Measurements from ENCODE around the gene GPM6B.

The GPM6B gene

DNA sequence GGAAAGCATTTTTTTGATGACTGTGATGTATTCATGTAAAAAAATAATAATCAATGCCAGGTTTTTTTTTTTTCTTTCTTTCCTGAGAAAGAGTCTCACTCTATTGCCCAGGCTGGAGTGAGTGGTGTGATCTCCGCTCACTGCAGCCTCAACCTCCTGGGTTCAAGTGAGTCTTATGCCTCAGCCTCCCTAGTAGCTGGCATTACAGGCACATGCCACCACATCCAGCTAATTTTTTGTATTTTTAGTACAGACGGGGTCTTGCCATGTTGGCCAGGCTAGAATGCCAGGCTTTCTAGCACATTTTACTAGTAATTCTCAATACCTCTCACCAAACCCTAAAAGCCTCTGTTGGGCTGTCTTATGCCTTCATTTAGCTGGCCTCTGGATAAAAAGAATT is 25.7 kb downstream of the GPM6B start:
- H3K4me3 ChIP-seq (replicated peaks; ENCODE audit: low read depth, low read length) = no peak overlapping the region
- DNase-seq (ENCODE audit: extremely low read depth, low read depth) = no peak
- TF ChIP-seq, protein P1, sequence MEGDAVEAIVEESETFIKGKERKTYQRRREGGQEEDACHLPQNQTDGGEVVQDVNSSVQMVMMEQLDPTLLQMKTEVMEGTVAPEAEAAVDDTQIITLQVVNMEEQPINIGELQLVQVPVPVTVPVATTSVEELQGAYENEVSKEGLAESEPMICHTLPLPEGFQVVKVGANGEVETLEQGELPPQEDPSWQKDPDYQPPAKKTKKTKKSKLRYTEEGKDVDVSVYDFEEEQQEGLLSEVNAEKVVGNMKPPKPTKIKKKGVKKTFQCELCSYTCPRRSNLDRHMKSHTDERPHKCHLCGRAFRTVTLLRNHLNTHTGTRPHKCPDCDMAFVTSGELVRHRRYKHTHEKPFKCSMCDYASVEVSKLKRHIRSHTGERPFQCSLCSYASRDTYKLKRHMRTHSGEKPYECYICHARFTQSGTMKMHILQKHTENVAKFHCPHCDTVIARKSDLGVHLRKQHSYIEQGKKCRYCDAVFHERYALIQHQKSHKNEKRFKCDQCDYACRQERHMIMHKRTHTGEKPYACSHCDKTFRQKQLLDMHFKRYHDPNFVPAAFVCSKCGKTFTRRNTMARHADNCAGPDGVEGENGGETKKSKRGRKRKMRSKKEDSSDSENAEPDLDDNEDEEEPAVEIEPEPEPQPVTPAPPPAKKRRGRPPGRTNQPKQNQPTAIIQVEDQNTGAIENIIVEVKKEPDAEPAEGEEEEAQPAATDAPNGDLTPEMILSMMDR (IDR thresholded peaks at IDR 0.05; ENCODE audit: low read depth, low read length, missing control alignments) = no peak

DNA sequence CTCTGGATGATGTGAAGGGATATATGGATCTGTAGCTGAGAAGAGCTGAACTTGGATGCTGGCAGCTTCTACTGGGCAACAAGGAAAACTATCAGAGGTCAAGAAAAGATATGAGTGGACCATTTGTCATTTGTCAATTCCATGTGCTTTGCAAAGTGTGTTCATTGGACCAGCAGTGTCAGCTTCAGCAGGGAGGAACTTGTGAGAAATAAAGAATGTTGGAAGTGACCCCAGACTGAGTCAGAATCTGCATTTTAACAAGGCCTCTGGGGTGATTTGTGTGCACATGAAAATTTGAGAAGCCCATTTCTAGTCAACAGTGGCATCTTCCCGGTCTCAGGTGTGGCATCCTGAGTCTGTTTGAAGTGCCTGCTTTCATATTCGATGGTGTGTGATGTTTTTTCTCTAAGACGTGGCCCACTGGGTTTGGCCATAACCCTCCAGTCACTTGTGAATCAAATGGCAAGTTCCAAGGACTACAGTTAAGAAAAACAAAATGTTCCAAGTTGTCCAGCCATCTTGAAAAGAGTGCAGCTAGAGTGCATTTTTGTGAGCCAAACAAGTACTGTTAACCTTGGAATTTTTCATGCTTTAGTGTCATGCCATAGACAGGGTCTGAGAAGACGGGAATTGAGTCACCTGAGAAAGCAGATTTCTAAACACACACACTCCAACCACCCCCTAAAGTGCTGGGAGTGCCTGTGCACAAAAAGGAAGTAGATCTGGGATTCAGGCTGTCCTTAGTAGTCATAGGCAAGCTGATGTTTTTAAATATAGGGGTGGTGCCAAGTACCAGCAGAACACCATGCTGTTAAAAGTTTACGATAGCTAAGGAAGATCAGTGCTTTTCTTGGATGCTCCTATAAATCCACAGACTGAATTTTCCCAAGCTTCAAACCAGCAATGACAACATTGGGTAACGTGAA is 26.4 kb downstream of the GPM6B start:
- TF ChIP-seq, protein P1 (IDR thresholded peaks at IDR 0.05; ENCODE audit: low read depth, low read length, missing control alignments) = no peak
- no peak overlapping the region for H3K4me3 ChIP-seq (replicated peaks; ENCODE audit: low read depth, low read length)
- no peak for DNase-seq (ENCODE audit: extremely low read depth, low read depth)

DNA sequence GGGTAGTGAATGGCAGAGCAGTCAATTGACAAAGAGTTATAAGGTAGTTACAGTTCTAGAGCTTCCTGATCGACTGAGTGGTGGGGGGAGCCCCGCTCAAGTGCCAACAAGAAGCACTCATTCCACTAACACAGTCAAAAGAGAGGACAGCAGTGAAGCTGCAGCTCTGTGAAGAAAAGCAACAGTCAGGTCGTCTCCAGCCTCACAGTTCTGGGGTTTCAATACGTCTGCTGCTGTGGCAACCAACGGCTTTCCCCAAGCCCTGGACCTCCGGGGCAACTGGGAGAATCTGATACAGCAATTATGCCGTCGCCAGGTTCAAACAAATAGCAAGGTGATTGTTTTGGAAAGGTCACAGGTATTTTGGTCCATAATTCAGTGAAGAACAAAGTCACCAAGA is 30.8 kb downstream of the GPM6B start:
- TF ChIP-seq, protein P1 (IDR thresholded peaks at IDR 0.05; ENCODE audit: low read depth, low read length, missing control alignments) = no peak
- no peak overlapping the region for H3K4me3 ChIP-seq (replicated peaks; ENCODE audit: low read depth, low read length)
- DNase-seq (ENCODE audit: extremely low read depth, low read depth) = no peak

DNA sequence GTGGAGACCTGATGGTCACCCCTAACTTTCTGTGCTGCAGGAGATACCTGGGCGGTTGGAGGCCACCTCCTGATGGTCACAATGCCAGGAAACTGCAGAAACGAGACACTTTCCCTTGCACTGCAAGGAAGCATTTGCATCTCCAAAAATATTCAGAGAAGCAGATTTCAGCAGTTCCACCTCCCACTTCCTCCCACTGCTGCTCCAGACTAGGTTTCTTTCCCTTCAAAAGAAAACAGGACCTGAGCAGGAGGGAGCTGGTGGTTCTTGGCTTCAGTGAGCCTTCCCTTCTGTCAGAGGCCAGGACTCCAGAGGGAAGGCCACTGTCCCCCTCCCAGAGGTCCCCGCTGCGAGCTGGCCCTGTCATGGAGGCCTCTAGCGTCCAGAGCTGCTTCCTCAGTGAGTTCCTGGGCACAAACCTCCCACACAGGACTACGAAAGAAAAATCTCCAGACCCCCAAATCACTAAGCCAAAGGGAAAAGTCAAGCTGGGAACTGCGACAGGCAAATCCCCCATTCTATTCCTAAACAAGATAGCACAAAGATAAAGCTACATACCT is 35.9 kb downstream of the GPM6B start:
- DNase-seq (ENCODE audit: extremely low read depth, low read depth) = no peak
- H3K4me3 ChIP-seq (replicated peaks; ENCODE audit: low read depth, low read length) = no peak overlapping the region
- TF ChIP-seq, protein P1 (IDR thresholded peaks at IDR 0.05; ENCODE audit: low read depth, low read length, missing control alignments) = no peak

DNA sequence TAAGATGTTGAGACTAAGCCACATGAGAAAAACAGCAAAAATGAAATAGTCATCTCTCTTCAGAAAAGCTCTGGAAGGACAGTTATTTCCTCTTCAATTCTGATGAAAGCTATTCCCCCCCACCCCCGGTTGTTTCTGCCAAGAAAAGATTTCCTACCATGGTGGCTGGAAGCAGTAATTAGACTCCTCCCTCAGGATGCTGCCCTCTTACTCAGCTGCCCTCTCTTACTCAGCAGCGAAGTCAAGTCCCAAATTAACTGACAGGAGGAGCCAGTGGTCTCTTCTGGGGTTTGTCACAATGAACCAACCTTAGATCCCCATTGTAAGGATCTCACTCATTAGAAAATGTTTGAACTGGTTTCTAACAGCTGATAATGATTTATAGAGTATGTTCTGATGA is 38.0 kb downstream of the GPM6B start:
- peak; percentile 16 for DNase-seq (ENCODE audit: extremely low read depth, low read depth)
- no peak overlapping the region for H3K4me3 ChIP-seq (replicated peaks; ENCODE audit: low read depth, low read length)
- TF ChIP-seq, protein P1 (IDR thresholded peaks at IDR 0.05; ENCODE audit: low read depth, low read length, missing control alignments) = no peak

DNA sequence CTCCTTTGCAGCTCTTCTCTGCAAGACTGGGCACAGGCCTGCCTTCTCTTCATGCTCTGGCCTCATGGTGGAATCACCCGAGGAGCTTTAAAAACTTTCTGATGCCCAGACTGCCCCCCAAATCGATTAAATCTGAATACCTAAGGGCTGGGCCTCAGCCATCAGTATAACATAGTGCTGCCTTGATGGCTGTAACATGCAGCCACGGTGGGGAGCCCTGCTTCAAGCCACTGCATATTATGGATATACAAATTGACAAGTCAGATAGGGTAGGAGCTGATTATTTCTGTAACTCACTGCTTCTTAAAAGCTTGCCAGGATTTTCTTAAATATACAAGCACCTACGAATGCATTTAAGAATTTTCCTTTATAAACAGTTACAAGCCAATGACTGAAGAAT is 40.5 kb downstream of the GPM6B start:
- TF ChIP-seq, protein P1 (IDR thresholded peaks at IDR 0.05; ENCODE audit: low read depth, low read length, missing control alignments) = no peak
- no peak overlapping the region for H3K4me3 ChIP-seq (replicated peaks; ENCODE audit: low read depth, low read length)
- no peak for DNase-seq (ENCODE audit: extremely low read depth, low read depth)

All from HFF-Myc (cell line).